AML-193 (cell line): ENCODE data around the gene NSG1.
"Not testable (repeated sequence)": the region's sequence is repeated elsewhere in the genome, so short reads cannot be mapped to it uniquely, and the experiment has no call there.

Experiments
- DNase-seq, 2 experiments: peaks; one replicate each; lab custom pipeline; 2025; lab: John Stamatoyannopoulos, UW

Gene NSG1, protein sequence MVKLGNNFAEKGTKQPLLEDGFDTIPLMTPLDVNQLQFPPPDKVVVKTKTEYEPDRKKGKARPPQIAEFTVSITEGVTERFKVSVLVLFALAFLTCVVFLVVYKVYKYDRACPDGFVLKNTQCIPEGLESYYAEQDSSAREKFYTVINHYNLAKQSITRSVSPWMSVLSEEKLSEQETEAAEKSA

DNA sequence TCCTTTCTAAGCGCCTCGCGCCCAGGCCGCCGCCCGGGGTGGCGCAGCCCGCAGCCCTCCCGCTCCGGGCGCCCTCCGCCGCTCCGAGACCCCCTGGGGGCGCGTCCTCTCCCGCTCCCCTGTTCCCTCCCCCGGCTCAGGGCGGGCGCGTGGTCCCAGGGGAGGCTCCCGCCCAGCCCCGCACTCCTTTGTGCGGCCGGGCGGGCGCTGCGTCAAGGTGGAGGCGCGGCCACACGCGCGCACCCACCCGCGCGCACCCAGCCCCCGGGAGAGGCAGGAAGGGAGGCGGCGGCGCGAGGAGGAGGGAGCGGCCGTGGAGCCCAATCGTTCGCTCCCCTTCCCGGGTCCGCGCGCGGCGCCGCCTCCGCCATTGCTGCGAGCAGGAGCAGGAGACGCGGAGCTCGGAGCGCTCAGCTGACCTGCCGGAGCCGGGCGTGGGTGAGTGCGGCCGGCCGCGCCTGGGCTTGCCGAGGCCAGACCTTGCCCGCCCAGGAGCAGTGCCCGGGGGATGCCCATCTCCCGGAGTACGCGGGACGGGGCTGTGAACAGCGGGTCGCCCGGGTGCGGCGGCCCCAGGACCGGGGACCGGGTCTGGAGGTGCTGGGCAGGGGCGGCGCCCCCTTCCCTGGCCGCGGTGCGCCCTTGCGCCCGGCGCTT lies at the start of gene NSG1:
NSG1 (plus strand) TSS at position 367 of the 657 bp plus-strand sequence. CDS start 528 bp downstream, outside the sequence.
- DNase-seq, result no peak

DNA sequence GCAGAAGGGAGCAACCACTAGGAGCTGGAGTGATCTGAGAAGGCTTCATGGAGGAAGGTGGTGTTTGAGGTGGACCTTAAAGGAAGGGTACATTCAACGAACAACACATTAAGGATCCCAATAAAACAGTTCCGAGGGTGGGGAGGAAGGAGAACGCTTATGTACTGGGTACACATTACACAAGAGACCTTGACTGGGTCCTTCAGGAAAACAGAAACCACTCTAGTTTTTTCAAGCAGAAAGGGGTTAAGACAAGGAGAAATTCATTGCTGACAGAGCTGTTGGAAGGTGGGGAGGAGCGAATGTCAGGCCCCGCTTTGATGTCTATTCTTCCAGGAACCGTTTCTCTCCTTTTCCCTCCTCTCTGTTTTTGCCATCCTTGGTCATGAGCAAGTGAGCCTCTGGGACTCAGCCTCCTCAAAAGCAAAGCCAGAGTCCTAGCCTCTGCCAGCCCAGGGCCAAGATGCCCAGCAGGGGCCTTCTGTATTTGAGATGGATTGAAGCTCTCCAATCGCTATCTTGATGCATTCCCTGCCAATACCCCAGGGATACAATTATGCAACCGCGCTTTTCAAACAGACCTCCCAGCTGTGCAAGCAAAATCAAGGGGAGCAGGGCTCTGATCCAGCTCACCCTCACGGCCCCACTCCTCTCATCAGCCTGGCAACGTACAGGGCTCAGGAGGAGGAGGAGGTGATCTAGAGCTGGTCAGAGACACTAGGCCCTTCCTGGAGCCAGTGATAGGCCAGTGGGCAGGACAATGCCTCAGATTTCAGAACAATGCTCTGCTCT lies 48.5 kb upstream of the NSG1 start:
- DNase-seq, result no peak

DNA sequence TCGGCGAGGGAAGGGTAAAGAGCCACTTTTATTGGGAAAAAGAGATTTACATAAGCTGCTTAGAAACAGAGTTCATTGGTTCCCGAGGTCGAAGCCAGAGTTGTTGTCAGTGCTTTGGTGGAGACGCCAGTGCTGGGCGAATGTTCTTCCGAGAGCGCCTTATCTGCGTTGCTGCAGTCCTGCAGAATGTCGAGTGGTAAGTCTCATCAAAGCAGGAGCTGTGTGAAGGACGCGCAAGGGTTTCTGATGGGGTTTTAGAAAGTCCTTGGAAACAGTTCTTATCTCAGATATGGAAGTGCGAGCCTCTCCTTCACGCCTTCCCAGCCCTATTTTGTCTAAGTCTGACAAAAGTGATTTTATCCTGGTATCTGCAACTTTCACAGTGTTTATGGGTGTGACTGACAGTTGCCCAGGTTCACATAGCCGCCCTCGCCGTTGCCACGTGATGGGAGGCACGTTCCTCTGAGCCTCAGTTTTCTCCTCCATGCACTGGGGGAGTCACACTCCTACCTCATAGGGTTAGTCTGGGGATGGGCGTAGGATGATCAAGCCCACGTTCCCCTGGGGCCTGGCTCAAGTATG lies 47.3 kb upstream of the NSG1 start:
- no peak for DNase-seq

DNA sequence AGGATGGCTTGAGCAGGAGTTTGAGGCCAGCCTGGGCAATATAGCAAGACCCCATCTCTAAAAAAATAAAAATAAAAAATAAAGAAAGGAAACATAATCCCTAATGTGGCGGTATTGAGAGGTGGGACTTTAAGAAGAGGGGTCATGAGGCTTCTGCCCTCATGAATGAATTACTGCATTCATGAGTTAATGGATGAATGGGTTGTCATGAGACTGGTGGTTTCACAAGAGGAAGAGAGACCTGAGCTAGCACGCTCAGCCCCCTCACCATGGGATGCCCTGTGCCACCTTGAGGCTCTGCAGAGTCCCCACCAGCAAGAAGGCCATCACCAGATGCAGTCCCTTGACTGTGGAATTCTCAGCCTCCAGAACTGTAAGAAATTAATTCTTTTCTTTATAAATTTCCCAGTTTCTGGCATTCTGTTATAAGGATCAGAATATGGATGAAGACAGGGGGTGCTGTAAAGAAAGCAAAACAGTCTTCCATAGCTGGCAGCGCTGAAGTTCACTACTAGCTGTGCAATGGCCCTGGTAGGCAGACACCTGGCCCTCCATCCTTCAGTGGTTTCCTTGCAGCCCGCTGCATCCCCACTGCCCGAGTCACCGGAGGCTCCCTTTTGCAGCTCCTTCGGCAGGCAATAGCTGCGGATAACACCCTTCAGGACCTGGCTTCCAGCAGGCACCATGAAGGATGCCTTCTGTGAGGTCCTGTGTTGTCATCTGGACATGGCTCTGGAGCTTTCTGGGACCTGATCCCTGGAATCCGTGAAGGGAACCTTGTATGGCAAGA lies 44.8 kb upstream of the NSG1 start:
- DNase-seq, result no peak

DNA sequence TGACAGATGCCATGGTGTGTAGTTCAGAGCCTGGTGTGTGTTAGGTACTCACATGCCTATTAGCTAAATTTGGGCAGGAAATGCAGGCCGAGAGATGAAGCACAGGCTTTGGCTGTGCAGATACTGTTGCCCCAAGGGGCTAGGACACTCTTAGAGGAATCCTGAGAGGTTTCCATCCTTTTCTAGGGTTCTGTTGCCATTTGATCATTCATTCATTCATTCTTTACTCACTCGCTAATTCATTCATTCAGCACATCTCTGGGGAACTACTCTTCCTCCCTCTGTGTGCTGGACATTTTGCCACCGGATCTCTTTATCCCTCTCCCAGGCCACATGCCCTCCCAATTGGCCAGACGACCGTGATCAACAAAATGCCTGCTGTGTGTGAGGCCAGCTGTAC lies 43.9 kb upstream of the NSG1 start:
- DNase-seq, result no peak

DNA sequence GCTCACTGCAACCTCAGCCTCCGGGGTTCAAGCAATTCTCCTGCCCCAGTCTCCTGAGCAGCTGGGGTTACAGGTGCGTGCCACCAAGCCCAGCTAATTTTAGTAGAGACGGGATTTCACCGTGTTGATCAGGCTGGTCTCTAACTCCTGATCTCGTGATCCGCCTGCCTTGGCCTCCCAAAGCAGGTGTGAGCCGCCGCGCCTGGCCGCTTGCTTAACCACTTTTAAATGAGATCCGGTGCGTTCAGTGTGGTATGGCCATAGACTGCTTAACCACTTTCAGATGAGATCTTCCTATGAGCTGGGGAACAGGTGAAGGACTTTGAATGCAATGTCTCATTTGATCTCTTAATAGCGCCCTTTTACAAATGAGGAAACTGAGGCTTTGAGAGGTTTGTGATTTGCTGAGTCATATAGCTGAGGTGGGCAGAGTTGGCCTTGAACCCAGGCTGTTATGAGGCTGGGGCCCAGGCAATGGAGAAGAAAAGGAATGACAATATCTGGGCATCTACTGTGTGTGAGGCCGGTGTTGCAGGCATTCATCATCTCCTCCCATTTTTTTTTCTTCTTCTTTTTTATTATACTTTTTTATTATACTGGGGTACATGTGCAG lies 41.9 kb upstream of the NSG1 start:
- DNase-seq, result no peak

DNA sequence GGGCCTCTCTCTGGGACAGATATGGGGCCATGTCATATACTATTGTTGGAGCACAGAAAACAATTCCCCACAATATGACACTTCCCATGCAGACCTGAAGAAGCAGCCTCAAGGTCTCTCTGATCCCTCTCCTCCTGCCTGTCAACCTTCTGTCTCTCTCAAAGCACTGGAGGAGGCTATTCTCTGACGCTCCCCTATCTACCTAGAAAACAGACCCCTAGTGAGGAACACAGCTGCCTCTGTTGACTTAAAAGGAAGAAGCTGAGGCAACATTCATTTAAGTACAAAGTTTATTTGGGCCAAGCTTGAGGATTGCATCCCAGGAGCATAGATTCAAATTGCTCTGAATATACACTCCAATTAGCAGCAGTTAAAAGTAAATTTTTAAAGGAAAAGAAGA lies 39.3 kb upstream of the NSG1 start:
- DNase-seq, result no peak

DNA sequence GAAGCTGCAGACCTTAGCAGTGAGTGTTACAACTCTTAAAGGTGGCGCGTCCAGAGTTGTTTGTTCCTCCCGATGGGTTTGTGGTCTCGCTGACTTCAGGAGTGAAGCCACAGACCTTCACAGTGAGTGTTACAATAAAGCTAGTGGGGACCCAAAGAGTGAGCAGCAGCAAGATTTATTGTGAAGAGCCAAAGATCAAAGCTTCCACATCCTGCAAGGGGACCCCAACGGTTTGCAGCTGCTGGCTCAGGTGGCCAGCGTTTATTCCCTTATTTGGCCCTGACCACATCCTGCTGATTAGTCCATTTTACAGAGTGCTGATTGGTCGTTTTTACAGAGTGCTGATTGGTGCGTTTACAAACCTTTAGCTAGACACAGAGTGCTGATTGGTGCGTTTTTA lies 38.3 kb upstream of the NSG1 start:
- DNase-seq, result not testable (repeated sequence)

DNA sequence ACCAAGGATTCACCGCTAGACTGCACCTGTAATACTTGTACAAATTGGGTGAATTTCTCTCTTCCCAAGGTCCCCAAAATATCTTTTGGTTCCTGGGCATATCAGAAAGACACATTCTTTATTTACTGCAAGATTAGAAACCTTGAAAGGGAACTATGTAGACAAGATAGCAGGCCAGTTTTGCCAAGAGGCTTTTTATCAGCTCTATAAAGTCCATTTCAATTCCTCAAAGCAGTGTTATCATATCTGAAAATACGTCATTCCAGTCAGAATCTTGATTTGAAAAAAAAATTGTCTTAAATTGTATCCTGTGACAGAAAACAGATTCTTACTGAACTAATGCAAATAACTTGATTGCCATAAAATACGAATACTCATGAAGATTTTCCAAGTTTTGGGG lies 37.0 kb upstream of the NSG1 start:
- no peak for DNase-seq

DNA sequence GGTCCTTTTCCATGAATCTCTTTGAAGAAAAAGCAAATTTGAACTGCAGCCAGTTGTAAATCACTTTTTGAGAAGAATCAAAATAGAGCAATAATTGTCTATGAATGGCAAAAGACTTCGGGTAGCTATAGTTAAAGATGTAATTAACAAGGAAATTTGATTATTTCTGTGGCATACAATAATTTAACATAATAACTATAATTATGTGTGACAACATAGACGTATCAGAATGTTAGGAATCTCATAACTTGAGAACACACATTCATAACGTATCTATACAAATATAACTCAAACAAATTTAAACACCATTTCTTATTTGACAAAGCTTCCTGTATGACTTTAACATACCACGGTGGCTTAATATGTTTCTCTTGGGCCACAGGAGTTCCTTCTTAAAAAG lies 36.0 kb upstream of the NSG1 start:
- no peak for DNase-seq

DNA sequence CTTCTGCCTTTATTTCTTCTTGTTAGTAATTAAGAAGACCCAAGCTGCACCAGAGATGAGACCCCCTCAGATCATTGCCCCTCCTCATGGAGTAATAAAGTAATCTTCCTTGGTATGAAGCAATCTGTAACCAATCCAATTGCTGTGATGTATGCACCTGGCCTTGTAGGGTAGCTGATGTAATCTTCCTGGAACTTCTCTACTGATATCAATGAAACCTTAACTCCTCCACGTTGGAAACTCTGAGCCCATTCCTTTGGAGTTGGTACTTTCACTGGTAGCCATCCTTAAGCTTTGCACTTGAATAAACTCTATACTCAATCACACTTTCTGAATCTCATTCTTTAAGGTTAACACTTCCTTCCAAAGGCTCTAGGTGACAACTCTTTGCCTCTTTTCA lies 31.6 kb upstream of the NSG1 start:
- no peak for DNase-seq

DNA sequence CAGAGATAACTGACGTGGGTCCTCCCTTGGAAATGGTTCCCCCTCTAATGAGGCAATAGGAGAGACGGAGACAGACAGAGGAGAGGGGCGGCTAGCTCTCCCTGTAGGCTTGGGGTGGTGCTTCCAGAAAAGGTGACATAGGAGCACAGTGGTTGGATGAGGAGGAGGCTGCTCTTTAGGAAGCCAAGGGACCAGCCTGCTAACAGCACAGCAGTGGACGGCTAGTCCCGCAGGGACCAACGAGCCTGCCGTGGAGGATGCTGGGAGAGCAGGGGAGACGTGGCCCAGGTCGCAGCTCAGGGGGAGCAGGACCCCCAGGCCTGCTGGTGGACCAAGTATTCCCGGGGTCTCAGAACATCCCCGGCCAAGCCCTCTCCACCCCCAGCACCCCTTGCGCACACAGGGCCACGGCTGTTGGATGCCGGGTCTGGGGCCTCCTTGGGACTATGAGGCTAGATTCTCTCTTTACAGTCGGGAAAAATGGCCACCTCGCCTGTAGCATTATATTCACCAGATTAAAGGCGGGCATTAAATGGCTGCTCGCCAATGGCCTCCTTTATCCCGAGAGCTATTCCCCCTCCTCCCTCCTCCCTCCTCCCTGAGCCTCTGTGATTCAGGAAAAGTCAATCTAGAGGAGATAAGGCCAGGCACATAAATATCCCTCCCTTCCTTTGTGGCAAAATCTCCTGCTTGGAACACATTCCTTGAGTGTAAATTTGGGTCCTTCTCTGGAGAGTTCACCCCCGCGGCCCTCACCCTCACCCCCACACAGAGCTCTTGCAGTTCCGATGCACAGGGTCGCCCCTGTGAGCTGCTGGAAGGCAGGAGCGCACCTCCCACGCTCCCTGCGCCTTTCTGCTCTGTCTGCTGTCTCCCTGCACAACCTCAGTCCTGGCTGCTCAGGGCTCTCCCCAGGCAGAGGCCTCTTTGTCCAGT lies 30.5 kb upstream of the NSG1 start:
- no peak for DNase-seq

DNA sequence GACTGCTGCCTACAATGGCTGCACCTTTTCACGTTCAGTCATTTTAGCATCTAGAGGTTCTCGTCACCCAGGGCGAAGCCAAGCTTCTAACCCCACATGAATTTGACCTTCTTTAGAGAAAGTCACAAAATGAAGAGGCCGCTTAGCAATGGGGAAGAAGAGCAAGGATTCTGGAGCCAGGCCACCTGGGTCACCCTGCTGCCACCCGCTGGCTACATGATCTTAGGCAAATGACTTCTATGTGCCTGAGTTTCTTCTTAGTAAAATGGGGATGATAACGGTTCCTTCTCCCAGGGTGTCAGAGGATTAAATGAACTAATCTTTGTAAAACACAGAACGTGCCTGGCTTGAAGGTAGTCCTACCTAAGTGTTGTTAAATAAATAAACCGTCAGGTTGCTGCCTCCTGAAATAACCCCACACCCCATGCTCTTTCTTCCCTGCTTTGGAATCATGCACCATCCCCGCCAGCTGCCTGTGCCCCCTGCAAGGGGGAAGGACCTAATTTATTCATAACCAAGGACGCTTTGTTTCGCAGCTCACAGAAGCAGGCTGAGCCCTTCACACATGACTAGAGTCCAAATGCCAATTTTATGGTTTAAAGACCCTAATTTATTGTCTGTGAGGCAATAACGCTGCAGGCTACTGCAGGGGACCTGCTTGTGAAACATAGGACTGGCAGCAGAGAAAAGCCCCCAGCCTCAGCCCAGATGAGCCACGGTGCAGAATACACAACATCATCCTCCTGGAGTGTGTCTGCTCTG lies 28.6 kb upstream of the NSG1 start:
- no peak for DNase-seq

DNA sequence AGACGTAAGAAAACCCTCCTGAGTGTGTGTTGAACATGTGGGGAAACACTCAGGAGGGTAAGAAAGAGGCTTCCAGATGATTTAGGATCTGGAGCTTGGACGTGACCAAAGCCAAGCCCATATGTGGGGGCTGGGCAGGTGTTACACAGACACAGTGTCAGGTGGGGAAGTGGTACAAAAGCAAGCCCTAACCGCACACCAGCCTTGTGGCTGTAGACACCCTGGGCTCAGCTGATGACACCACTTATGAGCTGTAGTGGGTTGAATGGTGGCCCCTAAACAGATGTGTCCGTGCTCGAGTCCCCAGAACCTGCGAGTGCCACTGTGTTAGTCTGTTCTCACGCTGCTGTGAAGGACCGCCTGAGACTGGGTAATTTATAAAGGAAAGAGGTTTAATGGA lies 25.0 kb upstream of the NSG1 start:
- DNase-seq, result no peak

DNA sequence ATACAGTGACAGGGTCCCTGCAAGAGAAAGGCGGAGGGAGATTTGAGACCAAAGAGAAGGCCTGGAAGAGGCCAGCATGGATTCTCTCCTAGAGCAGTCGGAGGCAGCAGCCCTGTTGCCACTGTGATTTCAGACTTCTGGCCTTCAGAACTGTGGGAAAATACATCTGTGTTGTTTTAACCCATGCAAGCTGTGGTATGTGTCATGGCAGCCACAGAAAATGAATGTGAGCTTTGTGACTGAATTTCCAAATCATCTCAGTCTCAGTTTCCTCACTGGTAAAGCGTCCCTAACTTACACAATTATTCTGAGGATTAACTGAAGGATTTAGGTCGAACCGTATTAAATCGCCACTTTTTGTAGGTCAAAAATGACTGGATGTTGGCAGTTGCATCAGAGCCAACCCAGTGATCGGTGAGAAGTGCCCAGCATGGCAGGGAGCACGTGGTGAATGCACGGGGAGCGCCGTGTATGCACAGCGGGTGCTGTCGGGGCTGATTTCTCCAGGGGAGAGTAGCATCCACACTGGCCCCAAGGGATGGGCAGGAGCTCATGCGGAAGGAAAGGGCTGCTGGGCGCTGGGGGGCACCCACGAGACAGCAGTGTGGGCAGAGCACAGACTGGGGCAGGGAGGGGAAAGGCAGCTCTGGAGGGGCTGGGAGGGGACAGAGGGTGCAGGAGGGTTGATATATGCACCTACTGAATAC lies 23.8 kb upstream of the NSG1 start:
- DNase-seq, result no peak

DNA sequence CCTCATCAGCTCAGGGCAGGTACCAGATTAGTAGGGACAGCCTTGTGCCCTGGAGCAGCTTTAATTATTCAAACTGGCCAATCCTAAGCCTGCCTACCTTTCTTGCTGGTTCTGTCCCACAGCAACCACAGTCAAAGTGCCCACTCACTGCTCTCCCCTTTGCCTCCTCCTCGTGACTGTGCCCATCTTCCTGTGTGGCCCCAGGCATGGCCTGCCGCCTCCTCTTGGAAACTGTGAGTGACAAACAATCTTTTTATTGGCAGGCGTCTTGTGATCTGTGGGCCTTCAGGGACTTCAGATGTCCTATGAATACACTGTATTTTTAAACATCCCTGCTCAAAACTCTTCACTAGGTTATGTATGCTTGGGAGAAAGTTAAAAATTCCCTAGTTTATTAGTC lies 22.8 kb upstream of the NSG1 start:
- DNase-seq, result no peak

DNA sequence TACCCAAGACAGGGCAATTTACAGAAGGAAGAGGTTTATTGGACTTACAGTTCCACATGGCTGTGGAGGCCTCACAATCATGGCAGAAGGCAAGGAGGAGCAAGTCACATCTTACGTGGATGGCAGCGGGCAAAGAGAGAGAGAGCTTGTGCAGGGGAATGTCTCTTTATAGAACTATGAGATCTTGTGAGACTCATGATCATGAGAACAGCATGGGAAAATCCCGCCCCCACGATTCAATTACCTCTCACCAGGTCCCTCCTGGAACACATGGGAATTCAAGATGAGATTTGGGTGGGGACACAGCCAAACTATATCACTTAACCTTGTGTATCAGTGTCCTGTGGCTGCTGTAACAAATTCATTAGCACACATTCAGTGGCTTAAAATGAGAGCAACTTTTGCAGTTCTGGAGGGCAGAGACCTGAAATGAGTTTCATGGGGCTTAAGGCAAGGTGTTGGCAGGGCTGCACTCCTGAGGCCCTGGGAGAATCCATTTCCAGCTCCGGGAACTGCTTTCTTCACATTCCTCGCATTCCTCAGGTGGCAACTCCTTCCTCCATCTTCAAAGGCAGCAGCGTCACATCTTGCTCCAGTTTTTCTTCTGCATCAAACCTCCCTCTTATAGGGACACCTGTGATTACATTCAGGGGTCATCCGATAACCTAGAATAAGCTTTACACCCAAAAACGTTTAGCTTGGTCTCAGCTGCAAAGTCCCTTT lies 22.3 kb upstream of the NSG1 start:
- no peak for DNase-seq

DNA sequence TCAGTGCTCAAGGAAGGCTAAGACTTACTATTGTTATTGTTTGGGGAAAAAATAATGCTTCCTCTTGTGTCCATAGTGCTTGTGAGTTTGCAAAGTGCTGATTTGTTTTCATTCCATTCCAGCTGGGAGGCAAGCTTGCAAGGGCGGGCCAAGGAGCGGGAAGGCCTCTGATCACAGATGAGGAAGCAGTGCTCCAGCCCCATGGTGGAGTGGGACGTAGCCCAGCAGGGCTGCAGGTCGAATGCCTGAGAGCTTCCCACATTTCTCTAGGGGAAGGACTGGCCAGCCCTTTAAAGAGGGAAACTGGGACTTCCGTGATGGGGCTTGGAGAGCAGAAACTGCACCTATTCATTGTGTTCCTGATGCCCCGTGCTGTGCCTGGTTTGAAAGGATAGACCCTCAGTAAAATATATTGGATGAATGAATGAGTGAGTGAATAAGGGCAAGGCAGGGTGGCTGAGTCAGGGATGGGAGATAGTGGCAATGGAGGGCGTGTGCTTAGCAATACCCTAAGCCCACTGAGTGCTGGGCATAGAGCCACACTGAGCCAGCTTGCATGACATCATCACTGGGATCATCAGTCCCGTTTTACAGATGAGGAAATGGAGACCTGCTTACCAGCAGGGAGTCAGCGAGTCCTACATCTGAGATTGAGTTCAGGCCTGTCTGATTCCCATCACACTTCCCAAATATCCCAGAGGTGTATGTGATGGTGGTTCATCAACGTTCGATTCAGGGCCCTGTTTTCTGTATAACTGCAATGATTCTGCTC lies 17.9 kb upstream of the NSG1 start:
- no peak for DNase-seq
